ENCODE measurements around the gene MYL10.

Gene MYL10

DNA sequence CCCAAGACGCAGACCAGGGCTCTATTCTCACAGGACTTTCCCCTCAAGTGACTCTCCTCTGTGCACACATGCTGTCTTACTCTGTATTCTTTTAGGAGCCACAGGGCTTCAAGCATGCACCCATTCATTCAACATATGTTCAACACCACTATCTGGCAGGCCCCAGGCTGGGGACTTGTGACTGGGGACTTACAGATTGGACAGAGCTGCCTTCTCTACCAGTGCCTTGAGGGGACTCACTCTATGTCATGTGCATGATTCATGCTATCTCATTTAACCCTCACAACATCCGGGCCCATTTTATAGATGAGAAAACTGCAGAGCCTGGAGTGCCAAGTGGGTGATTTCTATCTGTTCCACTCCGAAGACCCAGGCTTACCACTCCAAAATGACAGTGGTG is 34.3 kb downstream of the MYL10 start:
- no peak for FAIRE-seq

DNA sequence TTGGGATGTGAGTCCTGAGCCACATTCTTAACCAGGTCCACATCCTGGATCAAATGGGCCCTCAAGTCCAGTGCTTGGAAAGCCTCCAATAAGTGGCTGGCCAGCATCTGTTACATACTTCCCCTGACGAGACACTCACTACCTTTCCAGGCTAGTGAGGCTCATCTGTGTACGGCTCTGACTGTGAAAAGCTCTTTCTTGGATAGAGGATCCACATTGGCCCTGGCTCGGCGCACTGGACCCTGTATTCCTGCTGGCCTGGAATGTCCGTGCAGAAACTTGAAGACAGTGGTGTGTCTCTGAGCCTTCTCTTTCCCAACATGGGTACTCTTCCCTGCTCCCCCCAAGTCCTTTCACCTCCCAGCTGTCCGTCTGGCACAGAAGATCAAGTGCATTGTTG is 35.5 kb downstream of the MYL10 start:
- no peak for FAIRE-seq

- no peak for FAIRE-seq
Observed at GRCh38 chr7:101591504-101591903, 37.6 kb downstream of the MYL10 start.

- no peak for FAIRE-seq
Observed at GRCh38 chr7:101590663-101591435, 38.2 kb downstream of the MYL10 start.

DNA sequence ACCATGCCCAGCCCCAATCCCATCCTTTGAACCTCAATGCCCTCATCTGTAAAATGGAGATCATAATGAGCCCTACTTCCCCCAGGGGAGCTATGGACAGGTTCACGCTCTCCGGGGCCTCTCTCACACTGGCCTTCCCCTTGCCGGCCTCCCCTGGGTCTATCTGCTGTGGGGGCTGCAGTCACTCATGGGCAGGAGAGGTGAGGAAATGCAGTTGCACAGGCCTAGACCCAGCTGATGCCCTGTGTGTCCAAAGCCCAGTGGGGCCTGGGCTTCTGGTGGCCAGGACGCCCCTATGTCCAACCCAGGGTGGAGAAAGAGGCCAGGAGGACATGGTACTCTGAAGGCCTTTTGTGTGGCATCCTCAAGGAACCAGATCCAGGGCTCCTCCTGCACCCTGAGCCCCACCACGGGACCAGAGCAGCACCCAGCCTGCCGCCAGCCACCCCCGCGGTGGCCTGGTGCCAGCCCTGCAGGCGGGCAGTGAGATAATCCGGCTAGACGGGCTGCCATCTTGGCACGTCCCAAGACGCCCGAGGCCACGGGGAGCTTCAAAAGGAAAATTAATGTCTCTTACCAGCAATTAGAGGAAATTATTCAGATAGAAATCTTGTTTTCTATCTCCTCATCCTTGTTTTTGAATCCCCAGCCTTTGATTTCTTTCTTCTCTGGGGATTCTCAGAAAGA is 39.0 kb downstream of the MYL10 start:
- no peak for FAIRE-seq

DNA sequence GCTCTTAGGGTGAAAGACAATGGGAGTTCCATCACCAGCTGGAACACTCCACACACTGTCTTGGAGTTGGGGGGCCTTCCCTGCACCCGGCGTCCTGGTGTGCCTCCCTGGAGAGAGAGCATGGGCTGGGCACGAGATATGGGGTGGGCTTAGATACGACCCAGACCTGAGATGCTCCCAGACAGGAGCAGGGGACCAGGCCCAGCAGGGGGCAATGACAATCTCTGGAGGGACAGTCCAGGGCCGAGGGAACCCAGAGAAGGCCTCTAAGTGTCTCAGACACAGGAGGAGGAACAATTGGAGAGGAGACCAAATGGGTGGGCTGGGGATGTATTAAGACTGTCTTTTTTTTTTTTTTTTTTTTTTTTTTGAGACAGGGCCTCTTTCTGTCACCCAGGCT is 40.0 kb downstream of the MYL10 start:
- no peak for FAIRE-seq

DNA sequence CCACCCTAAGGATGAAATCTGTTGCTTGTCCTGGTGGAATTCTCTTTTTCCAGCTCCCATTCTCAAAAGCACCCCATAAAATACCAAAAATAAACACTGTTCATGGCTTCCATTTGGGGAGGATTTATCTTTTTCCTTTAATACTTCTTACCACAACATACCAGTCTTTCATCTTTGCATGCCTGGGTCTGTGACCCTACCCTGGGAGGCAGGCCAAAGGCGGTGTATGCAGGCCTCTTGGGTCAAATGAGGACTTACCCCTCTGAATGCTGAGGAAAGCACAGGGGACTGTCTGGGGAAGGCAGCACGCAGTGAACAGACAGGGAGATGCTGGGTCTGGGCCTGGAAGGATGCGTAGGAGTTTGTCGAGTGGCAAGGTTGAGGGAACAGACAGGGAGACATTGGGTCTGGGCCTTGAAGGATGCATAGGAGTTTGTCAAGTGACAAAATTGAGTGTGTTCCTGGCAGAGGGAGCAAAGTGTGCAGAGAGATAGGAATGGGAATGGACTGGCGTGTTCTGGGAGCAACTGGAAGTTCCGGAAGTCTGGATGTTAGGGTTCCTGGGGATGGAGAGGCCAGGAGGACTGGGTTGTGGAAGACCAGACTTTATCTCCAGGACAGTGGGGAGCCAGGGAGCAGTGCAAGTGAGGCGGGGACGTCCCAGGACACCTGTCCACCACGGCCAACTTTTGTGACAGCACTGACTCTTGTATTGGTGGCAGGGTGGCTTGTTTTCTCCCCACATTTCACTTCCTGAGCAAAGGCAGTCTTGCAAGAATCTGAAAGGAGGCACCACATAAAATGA is 40.8 kb downstream of the MYL10 start:
- FAIRE-seq = no peak

- no peak for FAIRE-seq
Observed at GRCh38 chr7:101586906-101587677, 42.0 kb downstream of the MYL10 start.

DNA sequence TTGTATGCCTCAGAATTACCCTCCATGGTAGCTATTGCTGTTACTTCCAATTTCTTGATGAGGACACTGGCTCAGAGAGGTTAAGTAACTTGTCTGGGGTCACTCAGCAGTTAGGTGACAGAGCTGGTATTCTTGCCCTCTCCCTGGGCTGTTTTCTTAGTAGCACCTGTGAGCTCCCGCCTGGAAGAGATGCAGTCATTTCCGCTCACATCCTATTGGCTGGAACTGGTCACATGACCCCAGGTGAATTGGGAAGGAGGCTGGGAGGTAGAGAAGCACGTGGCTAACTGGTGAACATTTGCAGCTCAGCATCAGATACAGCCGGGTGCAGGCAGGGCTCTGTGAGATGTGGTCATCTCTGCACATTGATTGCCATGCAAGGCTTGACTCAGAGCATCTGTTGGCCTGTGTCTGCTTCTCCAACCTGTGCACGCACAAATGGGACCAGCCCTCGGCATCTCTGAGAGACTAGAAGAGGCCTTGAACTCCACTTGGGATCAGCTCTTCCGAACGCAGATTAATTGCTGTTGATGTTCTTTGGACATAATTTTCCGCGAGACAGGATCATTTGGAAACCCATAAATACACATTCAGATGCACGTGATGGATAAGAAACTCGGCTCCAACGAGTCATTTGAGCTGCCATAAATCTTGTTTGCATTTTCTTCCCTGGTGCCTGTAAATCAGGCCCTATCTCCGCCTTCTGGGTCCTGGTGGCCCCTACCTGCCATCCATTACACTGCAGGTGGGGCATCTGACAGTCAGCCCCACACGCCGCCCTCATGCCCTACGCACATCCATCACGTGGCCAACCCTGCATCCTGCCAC is 42.8 kb downstream of the MYL10 start:
- FAIRE-seq = no peak

GRCh38 chr7:101582971-101583370 is 46.1 kb downstream of the MYL10 start:
- FAIRE-seq = no peak

DNA sequence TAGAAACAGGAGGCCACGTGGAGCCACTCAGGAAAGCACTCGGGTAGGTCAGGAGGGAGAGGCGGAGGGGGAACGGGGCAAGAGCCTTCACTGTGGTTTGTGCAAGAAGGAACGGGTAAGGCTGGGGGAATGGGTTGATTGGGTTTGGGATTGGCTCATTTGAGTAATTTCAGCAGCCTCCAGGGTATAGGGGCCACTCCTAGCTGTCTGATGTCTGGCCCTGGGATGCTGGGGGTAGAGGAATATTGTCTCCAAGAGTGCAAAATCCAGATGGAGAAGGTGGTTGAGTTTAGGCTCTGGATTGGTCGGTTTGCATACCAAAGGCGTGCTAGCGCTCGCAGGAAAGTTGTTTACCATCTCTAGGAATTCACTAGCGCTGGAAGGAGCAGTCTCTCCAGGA is 47.2 kb downstream of the MYL10 start:
- no peak for FAIRE-seq

- no peak for FAIRE-seq
Observed at GRCh38 chr7:101580596-101580995, 48.5 kb downstream of the MYL10 start.

- no peak for FAIRE-seq
Observed at GRCh38 chr7:101578552-101578951, 50.5 kb downstream of the MYL10 start.

DNA sequence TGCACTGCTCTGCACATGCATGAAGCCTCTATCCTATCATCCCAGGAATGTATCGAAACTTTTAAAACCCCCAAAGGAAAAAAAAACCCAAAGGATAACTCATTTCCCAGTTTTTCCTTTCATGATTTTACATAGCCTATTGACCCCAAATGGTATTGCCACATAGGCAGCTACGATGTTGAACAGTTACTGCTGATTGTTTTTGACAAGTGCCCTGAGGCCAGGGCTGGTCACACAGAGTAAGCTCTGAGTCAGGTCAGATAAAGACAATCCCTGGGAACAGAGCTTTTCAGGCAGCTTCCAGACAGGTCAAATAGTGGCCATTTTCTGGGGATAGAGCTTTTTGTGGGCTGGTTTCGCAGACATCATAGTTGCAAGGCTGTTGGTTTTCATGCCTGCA is 52.1 kb downstream of the MYL10 start:
- no peak for FAIRE-seq

- no peak for FAIRE-seq
Observed at GRCh38 chr7:101575721-101576120, 53.4 kb downstream of the MYL10 start.

DNA sequence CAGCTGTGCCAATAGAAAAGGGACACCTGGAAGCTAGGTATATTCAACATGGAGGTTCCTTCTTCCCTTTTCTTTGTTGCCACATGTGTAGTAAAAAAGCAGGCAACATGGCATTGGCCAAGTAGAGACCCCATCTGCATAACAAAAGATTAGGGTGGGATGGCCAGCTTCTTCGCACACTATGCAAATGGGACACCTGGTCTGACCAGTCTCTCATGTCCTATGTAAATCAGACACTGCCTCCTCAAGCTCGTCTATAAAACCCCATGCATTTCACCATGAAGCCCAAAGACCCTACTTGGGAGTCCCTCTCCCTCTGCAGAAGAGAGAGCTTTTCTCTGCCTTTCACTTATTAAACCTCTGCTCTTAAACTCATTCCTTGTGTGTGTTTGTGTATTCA is 53.9 kb downstream of the MYL10 start:
- FAIRE-seq = no peak

GRCh38 chr7:101572156-101572555 is 56.9 kb downstream of the MYL10 start:
- FAIRE-seq = no peak

DNA sequence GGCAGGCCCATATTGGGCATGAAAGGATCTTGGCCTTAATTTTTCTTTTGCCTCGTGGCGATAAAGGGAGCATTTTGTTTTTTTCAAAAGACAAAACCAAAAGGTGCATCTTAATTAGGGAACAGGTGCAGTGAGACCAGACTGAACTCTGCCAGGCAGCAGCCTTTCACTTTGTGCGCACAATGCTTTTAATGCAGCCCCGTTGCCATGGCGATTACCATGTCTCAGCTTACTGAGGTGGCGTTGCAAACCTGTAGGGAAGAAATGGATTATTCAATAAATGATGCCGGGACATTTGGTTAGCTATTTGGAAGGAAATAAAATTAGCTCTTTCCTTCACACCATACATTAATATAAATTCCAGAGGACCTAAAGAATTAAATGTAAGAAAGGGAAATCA is 61.9 kb downstream of the MYL10 start:
- no peak for FAIRE-seq

DNA sequence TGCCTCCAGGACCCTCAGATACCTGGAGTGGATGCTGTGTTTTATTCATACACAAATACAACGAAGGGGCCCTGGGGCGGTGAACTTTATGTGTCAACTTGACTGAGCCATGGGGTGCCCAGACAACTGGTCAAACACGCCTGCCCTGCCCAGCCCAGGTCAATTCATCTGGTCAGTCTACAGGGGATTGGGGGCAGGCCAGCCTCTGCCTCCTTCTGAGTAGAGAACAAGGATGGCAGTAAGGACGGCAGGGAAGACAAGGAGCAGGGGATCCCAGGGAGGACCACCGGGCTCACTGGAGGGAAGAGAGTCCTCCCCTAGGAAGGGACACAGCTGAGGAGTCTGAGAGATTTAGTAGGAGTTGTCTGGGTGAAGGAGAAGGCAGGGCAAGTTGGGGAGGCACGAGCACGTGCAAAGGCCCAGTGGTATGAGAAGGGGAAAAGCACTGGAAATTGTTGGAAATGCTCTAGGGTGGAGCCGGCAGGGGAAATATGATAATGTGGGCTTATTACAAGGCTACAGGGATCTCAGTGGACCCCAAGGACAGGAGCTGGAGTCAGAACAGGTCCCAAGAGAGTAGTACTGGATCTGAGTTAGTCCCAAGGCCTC is 63.4 kb downstream of the MYL10 start:
- FAIRE-seq = no peak

- no peak for FAIRE-seq
Observed at GRCh38 chr7:101564778-101565211, 64.3 kb downstream of the MYL10 start.

DNA sequence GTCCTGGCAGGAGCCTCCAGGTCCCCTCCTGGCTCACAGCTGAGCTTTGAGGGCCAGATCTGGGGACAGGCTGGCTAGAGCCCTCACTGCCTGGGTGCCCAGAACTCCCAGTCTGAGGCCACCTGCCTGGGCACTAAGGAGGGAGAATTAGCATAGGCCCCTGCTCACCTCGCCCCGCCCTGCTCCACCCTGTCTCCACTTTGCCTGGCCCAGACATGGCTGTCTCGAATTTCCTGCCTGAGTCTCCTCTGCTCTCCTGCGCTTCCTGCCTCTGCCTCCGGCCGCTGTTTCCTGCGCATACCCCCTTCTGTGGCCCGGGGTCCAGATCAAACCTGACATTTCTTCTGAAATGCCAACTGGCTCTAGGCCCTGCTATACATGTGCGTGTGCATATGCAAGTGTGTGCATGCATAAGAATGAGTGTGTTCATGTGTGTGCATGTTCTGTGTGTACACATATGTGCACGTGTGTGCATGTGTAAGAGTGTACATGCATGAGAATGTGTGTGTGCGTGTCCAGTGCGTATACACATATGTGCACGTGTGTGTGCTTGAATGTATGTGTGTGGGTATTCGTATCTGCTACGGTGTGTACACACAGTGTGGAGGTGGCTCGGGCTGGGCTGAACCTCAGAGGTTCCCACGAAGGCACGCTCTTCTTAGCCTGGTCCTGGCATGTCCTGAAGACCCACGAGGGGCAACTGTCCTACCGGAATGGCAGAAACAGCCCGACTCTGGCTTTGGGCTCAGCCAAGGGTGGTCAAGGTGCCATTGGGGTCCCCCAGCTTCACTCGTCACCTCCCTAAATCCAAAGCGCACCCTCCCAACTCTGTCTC is 64.9 kb downstream of the MYL10 start:
- no peak for FAIRE-seq

Data from islet of Langerhans (tissue), 1 donor.